HG02763 (cell line): ENCODE results near the gene AK8.
"Not testable (repeated sequence)": the region's sequence is repeated elsewhere in the genome, so short reads cannot be mapped to it uniquely, and the experiment has no call there.

ENCODE experiments used
- ATAC-seq: cut with Tn5 transposase; IDR thresholded peaks from one replicate; pipeline ENCODE4 v1.9.1; 2021; ENCODE audit warnings: mild to moderate bottlenecking, moderate library complexity; ENCODE audit not compliant: unreplicated experiment

The AK8 gene

GRCh38 chr9:132774886-132775285, 103.2 kb downstream of the AK8 start:
- no peak for ATAC-seq

- no peak for ATAC-seq
These were observed 104.2 kb downstream of the AK8 start for GRCh38 chr9:132773764-132774339.

GRCh38 chr9:132773093-132773492, 105.0 kb downstream of the AK8 start:
- no peak for ATAC-seq

DNA sequence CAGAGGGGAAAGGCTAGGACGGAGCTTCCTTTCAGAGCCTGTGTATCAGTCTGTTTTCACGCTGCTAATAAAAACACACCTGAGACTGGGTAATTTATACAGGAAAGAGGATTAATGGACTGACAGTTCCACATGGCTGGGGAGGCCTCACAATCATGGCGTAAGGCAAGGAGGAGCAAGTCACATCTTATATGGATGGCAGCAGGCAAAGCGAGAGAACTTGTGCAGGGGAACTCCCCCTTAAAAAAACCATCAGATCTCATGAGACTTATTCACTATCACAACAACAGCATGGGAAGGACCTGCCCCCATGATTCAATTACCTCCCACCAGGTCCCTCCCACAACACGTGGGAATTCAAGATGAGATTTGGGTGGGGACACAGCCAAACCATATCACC, 106.3 kb downstream of the AK8 start:
- not testable (repeated sequence) for ATAC-seq

GRCh38 chr9:132770770-132771310, 107.2 kb downstream of the AK8 start:
- ATAC-seq, result no peak

DNA sequence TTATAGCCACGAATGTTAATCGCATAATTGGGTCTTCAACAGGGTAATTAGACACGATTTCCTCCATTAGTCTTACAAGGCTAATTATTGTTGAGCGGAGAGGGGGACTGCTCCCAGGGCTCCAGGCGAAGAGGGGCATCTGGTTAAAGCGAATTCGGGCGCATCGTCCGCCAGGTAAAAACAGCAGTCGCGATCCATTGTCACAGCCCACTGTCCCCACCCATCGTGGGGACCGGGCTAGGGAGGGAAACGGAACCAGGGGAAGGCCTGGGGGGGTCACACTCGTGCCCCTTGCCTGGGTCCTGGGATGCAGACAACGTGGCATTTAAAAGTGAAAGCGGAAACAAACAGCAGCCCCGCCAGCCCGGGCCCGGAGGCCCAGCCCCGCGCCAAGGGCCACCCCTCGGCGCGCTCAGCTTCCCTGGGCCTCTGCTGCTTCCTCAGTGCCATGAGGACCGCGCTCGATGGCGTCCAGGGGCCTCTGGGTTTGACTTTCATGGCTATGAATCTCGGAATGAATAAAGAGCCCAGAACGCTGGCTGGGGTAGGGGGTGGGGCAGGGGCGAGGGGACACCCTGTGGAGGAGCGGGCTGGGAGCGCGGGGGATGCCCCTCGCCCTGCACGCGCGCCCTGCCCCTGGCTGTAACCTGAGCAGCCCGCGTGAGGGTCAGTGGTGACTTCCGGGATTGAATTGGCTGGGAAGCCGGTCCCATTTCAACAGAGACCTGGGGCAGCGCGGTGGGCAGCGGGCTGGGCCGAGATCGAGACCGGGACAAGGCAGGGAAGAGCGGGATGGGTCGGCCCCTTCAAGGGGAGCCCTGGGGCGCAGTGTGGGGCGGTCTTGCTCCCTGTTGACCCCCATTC, 107.9 kb downstream of the AK8 start:
- peak; percentile 50 for ATAC-seq

GRCh38 chr9:132768932-132769905, 108.9 kb downstream of the AK8 start:
- ATAC-seq, result peak; percentile 8

GRCh38 chr9:132763574-132763973, 114.5 kb downstream of the AK8 start:
- ATAC-seq, result no peak

DNA sequence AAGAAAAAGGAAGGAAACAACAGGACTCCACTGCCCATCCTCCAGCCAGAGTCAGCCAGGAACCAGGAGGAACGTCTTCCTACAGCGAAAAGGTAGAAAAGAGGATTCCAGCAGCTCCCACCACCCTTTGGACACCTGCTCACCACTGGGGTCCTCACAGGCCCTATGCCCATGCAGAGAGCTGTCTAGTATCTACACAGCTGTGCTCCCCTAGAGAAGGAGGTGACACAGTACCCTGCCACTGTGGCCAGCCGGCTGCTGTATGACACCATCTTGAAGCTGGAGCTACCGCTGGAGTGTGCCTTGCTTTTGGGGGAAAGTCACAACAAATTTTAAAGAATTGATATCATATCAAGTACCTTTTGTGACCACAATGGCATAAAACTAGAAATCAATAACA, 115.2 kb downstream of the AK8 start:
- no peak for ATAC-seq

- no peak for ATAC-seq
These were observed 116.5 kb downstream of the AK8 start for GRCh38 chr9:132761602-132762001.

DNA sequence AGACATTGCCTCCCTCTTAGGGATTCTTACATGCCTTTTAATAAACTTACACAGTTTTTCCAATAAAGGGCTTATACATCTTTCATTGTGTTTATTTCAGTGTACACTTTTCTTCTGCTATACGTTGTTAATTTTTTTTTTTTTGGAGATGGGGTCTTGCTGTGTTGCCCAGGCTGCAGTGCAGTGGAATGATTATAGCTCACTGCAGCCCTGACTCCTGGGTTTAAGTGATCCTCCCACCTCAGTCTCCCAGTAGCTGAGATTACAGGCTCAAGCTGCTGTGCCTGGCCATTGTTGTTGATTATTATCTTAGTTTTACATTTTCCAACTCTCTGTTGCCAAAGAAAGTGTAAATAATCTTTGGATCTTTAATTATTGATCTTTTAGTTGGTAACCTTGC, 118.0 kb downstream of the AK8 start:
- ATAC-seq, result no peak

DNA sequence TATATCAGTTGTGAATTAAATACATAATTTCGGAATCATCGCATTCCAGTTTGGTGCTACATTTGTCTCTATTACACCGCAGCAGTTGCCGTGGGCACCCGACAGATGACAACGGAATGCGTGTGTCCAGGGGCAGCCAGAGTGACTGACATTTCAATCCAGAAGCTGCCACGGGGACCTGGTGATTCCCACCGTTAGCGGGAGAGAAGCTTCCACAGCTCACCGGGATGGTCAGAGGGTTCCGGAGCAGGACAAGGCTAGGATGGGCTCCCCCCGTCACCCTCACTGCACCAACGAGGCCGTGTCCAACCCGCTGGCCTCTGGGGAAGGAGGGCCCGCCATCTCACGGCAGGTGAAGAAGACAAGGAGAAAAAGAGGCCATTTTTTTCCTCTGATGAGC, 121.1 kb downstream of the AK8 start:
- ATAC-seq, result no peak

DNA sequence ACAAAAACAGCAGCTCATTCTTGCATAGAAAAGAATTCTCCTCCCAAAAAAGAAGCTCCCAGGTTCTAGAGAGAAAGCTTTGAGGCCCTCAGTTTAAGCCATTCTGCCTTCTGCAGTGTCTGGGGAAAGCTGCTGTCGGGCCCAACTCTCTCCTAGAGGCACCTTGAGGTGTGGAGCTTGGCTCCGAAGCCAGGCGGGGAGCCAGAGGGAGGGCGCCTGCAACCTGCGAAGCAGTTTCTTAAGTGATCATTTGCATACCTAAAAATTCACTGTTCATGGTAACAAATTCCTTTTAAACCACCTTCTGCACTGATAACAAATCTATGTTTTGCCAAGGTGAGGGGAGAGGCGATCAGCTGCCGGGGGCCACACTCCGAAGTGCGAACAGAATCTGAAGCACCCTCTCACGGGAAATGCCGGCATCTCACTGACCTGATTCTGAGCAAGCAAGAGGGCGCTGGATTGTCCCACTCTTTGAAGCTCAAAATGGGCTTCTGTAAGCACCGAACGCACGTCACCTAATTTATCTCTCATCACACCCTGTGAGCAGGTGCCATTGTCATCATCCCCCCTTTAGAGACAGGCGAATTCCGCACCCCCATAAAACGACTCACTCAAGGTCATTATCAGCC, 121.8 kb downstream of the AK8 start:
- no peak for ATAC-seq

DNA sequence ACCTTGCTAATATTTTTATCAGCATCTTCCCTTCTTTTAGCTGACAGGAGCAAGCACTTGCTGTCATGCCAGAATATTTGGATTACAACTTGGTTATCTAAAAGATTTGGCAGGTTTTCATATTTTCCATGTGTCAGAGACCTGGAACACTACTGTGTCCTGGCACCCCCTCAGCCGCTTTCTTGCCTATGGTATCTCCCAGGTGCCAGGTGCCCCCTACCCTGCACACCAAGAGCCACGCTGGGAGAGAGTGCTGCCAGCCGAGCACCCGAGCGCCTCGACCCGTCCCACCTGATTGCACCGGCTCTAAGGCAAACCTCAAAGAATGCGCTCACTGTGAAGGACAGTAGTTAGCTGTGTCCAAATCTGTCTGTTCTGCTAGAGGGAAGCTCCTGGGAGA, 123.0 kb downstream of the AK8 start:
- ATAC-seq, result no peak

DNA sequence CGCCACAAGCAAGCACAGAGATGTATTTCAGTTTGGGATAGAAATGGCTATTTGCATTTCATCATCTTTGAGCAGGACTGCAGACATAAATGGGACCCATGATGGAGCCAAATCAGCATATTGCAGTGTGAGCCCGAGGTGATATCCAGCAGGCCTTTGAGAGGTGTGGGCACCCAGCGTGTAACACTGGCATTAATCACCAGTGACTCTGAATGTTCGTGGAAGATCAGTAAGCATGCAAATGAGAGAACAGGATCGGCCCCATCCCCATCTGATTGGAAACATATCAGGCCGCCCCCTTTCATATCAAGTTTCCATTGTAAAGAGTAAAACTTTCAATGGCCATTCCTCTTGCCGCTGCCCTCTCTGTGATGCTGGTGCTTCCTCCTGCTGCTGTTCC, 123.8 kb downstream of the AK8 start:
- no peak for ATAC-seq

DNA sequence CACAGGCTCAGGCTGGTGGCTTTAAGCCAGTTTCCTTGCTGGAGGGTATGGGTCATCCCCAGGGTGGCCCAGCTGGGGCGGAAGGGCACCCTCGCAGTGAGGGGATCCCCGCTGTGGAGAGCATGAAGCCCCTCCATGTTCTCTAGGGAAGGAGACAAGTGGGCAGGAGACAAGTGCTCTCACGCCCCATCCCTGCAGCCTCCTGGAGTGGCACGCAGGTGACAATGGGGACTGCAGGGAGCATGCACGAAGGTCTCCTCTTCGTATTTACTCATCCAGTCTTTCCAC, 124.5 kb downstream of the AK8 start:
- ATAC-seq, result no peak

DNA sequence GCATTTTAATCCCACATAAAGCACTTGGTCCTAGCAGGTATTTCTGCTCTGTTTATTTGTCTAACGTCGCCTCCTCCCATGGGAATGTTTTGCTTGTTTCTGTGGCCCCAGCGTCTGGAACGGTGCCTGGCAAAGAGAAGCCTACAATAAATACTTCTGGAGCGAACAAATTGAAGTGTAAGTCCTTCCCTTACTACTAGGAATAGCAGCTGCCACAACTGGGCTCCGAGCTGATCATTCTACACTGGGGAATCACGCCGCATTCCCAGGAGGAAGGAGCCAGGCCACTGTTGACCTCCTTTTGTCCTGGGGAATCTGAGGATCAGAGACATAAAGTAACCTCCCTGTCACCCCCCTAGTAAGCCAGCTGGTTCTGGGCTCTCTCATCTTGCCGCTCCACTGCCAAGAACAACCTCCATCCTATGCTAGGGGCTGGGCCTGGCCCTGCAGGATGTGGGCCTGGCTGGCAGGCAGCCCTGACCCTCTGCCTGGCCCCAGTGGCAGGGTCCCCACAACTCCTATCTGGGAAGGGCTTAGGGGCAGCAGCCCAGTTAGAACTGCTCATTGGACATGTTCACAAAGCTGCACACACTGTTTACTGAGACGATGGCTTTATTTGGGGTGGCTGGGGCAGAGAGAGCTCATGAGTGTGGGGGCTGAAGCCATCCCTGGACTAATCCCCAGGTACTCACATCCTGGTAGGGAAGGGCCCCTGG, 125.0 kb downstream of the AK8 start:
- no peak for ATAC-seq

- no peak for ATAC-seq
These were observed 127.4 kb downstream of the AK8 start for GRCh38 chr9:132750668-132751067.

GRCh38 chr9:132749306-132749705, 128.8 kb downstream of the AK8 start:
- ATAC-seq, result no peak

GRCh38 chr9:132748450-132748849, 129.6 kb downstream of the AK8 start:
- ATAC-seq, result no peak
